Measurements from ENCODE around the gene SIX3. TPM values are rescaled to one million over a fixed set of nuclear protein-coding genes. Genes with fewer than 3 reads are reported as not detected.

SIX3 gene
- total and polyA plus RNA-seq, 2 donors (not counting 3 experiments of a cell fraction or from before 2014, with no cell fraction given) = not detected

- dilution Hi-C loops (cut with MboI; ENCODE audit: extremely low pct_ligation_motif_present, low sequenced_read_pairs) = no loop called here
- DNase-seq (ENCODE audit: low read depth, low spot score) (no peak), FAIRE-seq (no peak)
- H3K9ac ChIP-seq (replicated peaks; ENCODE audit: extremely low read depth, insufficient read depth, low read length) = no peak overlapping the region
- no peak overlapping the region for H3K4me3 ChIP-seq (replicated peaks in 1 of 3; ENCODE audit: insufficient read depth in 1 of 3, low read depth in 1 of 3, low read length in 3 of 3)
- POLR2A ChIA-PET = no interaction called here
- no peaks in the 10 kb centered on the region for H3K4me1 ChIP-seq (ENCODE audit: control insufficient read depth, extremely low read depth, insufficient read depth, low read length)
- BruUV-seq (replicated peaks) = no TSS peak
- H3K27me3 ChIP-seq (ENCODE audit: control insufficient read depth in 2 of 2, insufficient read depth in 2 of 2, low read length in 2 of 2) = peaks cover 86 to 98% of the 10 kb centered on the region in 2 experiments
- CTCF ChIA-PET = interaction anchor here (1.6 kb wide), 1 partner anchor 553 kb away, joined by 4 read pairs; no protein-coding TSS in a partner anchor
- H3K9me3 ChIP-seq (replicated peaks; ENCODE audit: control insufficient read depth, insufficient read depth, low read length) = no peaks in the 10 kb centered on the region
- intact Hi-C loops (cut with micrococcal nuclease) = no loop called here
- TF ChIP-seq EZH2 (IDR thresholded peaks at IDR 0.05; ENCODE audit: borderline replicate concordance, low read depth, low read length, severe bottlenecking) (no peak), POLR2A (IDR thresholded peaks at IDR 0.05; ENCODE audit: low read depth, low read length) (no peak), JUN (IDR thresholded peaks at IDR 0.05; ENCODE audit: borderline replicate concordance, insufficient read depth, insufficient read length, low read depth) (no peak), GATA2 (IDR thresholded peaks at IDR 0.05; ENCODE audit: insufficient read depth, insufficient read length, low read depth, low read length) (no peak)
- no peaks in the 10 kb centered on the region for H4K20me1 ChIP-seq (replicated peaks; ENCODE audit: control insufficient read depth, extremely low read depth, insufficient read depth, low read length)
- no peak overlapping the region for H2AFZ ChIP-seq (ENCODE audit: low read depth, low read length)
- H3K36me3 ChIP-seq (ENCODE audit: control insufficient read depth in 2 of 2, extremely low read depth in 1 of 2, insufficient read depth in 2 of 2, low read length in 2 of 2) = no peaks in the 10 kb centered on the region
- no peaks in the 10 kb centered on the region for H3K9me1 ChIP-seq (replicated peaks; ENCODE audit: control insufficient read depth, extremely low read depth, insufficient read depth, low read length)
- no peak overlapping the region for H3K27ac ChIP-seq (ENCODE audit: insufficient read depth, low read depth, low read length)
- no peak overlapping the region for H3K4me2 ChIP-seq (ENCODE audit: insufficient read depth, low read length)
- H3K79me2 ChIP-seq (ENCODE audit: control insufficient read depth, insufficient read depth, low read length) = no peaks in the 10 kb centered on the region
Observed at GRCh38 chr2:44945676-44946371, 4.3 kb downstream of the SIX3 start.

GRCh38 chr2:44946372-44947027 is 5.0 kb downstream of the SIX3 start:
- Histone ChIP-seq H4K20me1 (replicated peaks; ENCODE audit: control insufficient read depth, extremely low read depth, insufficient read depth, low read length) (no peaks in the 10 kb centered on the region), H3K27ac (ENCODE audit: insufficient read depth, low read depth, low read length) (no peak overlapping the region), H3K36me3 (ENCODE audit: control insufficient read depth in 2 of 2, extremely low read depth in 1 of 2, insufficient read depth in 2 of 2, low read length in 2 of 2) (no peaks in the 10 kb centered on the region), H3K27me3 (ENCODE audit: control insufficient read depth in 2 of 2, insufficient read depth in 2 of 2, low read length in 2 of 2) (peaks cover 86 to 98% of the 10 kb centered on the region in 2 experiments), H2AFZ (ENCODE audit: low read depth, low read length) (no peak overlapping the region), H3K9ac (replicated peaks; ENCODE audit: extremely low read depth, insufficient read depth, low read length) (no peak overlapping the region), H3K9me3 (replicated peaks; ENCODE audit: control insufficient read depth, insufficient read depth, low read length) (no peaks in the 10 kb centered on the region), H3K9me1 (replicated peaks; ENCODE audit: control insufficient read depth, extremely low read depth, insufficient read depth, low read length) (no peaks in the 10 kb centered on the region), H3K4me3 (replicated peaks in 1 of 3; ENCODE audit: insufficient read depth in 1 of 3, low read depth in 1 of 3, low read length in 3 of 3) (no peak overlapping the region), H3K4me1 (ENCODE audit: control insufficient read depth, extremely low read depth, insufficient read depth, low read length) (no peaks in the 10 kb centered on the region), H3K4me2 (ENCODE audit: insufficient read depth, low read length) (no peak overlapping the region), H3K79me2 (ENCODE audit: control insufficient read depth, insufficient read depth, low read length) (no peaks in the 10 kb centered on the region)
- BruUV-seq (replicated peaks) = no TSS peak
- intact Hi-C loops (cut with micrococcal nuclease) (no loop called here), dilution Hi-C loops (cut with MboI; ENCODE audit: extremely low pct_ligation_motif_present, low sequenced_read_pairs) (no loop called here)
- DNase-seq (ENCODE audit: low read depth, low spot score) = no peak
- no peak for TF ChIP-seq POLR2AphosphoS5 (IDR thresholded peaks at IDR 0.05; ENCODE audit: insufficient read depth, low read depth, low read length)
- CTCF ChIA-PET = interaction anchor here (1.2 to 1.6 kb wide), 2 partner anchors 9 to 554 kb away, joined by 4 read pairs; no protein-coding TSS in a partner anchor
- FAIRE-seq = no peak
- POLR2A ChIA-PET = no interaction called here
